ENCODE measurements around the gene BMP7. TPM values are rescaled to one million over a fixed set of nuclear protein-coding genes. Genes with fewer than 3 reads are reported as not detected.

BMP7 gene
- total and polyA plus RNA-seq, 2 of the 13 experiments (the other 11 are each of a cell fraction or from before 2014, with no cell fraction given) = not detected

- no TSS peak for BruUV-seq (replicated peaks)
- peaks cover 16 to 52% of the 10 kb centered on the region in 2 experiments; a peak in 4 of 5 replicates for H3K27me3 ChIP-seq (ENCODE audit: control insufficient read depth in 1 of 2, insufficient read depth in 2 of 2, low read length in 2 of 2)
- H3K9ac ChIP-seq (ENCODE audit: insufficient read depth, low read depth, low read length) = no peak overlapping the region
- H3K4me2 ChIP-seq (ENCODE audit: low read depth, low read length) = no peak overlapping the region
- H3K9me3 ChIP-seq (ENCODE audit: low read length) = no peaks in the 10 kb centered on the region
- H3K79me2 ChIP-seq (ENCODE audit: insufficient read depth, low read length) = no peaks in the 10 kb centered on the region
- H3K27ac ChIP-seq (ENCODE audit: extremely low read length, insufficient read depth, low read length) = no peak overlapping the region
- FAIRE-seq = no peak
- no peak for TF ChIP-seq ZNF800 (CRISPR knock-in tag; IDR thresholded peaks at IDR 0.05)
- ATAC-seq = no peak
- no peaks in the 10 kb centered on the region for H3K36me3 ChIP-seq (replicated peaks in 1 of 2; ENCODE audit: control insufficient read depth in 1 of 2, insufficient read depth in 2 of 2, low read length in 2 of 2)
- WGBS (ENCODE audit: low lambda C conversion rate) = 38% methylated on average over 8 of the region's 8 CpGs
- POLR2A ChIA-PET = no interaction called here
- CTCF ChIA-PET (ENCODE audit: low intra/inter-chr PET ratio, low total read pairs) = no interaction called here
- in situ Hi-C loops (cut with HindIII; ENCODE audit: extremely low pct_ligation_motif_present, low pct_unique_long_range_greater_than_20kb) = no loop called here
- intact Hi-C loops (cut with micrococcal nuclease; ENCODE audit: unreplicated experiment) = no loop called here
- peaks cover 13% of the 10 kb centered on the region for H3K4me1 ChIP-seq (ENCODE audit: insufficient read depth, low read length)
- no peaks in the 10 kb centered on the region; the same call in 1 of the 2 replicates for H4K20me1 ChIP-seq (ENCODE audit: insufficient read depth, low read length)
- no peak for DNase-seq (ENCODE audit: low spot score)
- no peak overlapping the region for H2AFZ ChIP-seq (ENCODE audit: low read length)
- no peak overlapping the region for H3K4me3 ChIP-seq (replicated peaks in 1 of 3; ENCODE audit: insufficient read depth in 1 of 3, low read depth in 2 of 3, low read length in 3 of 3)
These were observed 52.0 kb downstream of the BMP7 start for GRCh38 chr20:57214427-57214826.

DNA sequence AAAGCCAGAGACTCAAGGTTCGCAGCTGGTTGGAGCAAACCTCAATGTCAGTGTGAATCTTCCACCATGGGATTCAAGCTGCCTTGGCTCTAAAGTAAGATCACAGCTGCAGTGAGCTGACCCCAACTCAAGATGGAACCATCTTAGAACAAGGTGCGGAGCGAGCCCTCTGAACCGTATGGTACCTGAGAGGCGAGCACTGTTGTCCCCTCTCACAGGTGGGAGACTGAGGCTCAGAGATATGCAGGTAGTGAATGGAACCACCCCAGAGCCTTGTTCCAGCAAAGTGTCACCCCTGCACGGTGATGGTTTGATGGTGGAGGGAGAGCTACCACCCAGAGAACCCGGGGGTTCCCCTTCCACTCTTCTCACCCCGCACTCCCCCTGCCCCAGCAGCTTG is 52.5 kb downstream of the BMP7 start:
- TF ChIP-seq REPIN1 (CRISPR knock-in tag; IDR thresholded peaks at IDR 0.05; ENCODE audit: borderline replicate concordance, low read depth) (no peak), PAWR (CRISPR knock-in tag; IDR thresholded peaks at IDR 0.05; ENCODE audit: borderline replicate concordance) (no peak), EZH2 (conservative IDR thresholded peaks at IDR 0.05; ENCODE audit: low read depth, low read length) (no peak), ARNT2 (CRISPR knock-in tag; IDR thresholded peaks at IDR 0.05; ENCODE audit: low read depth) (no peak), AHR (CRISPR knock-in tag; IDR thresholded peaks at IDR 0.05) (no peak), ZNF468 (CRISPR knock-in tag; IDR thresholded peaks at IDR 0.05) (no peak), NCOA2 (CRISPR knock-in tag; IDR thresholded peaks at IDR 0.05) (no peak), ZSCAN21 (CRISPR knock-in tag; IDR thresholded peaks at IDR 0.05; ENCODE audit: borderline replicate concordance) (no peak), ZNF350 (CRISPR knock-in tag; IDR thresholded peaks at IDR 0.05; ENCODE audit: borderline replicate concordance, low read depth) (no peak), SP1 (IDR thresholded peaks at IDR 0.05) (no peak), SP1 (CRISPR knock-in tag; IDR thresholded peaks at IDR 0.05) (no peak), WIZ (CRISPR knock-in tag; IDR thresholded peaks at IDR 0.05) (no peak), ESRRA (CRISPR knock-in tag; IDR thresholded peaks at IDR 0.05; ENCODE audit: low read depth) (no peak)
- no peaks in the 10 kb centered on the region for H3K36me3 ChIP-seq (replicated peaks in 1 of 2; ENCODE audit: control insufficient read depth in 1 of 2, insufficient read depth in 2 of 2, low read length in 2 of 2)
- H3K9ac ChIP-seq (ENCODE audit: insufficient read depth, low read depth, low read length) = no peak overlapping the region
- peaks cover 15% of the 10 kb centered on the region for H3K4me1 ChIP-seq (ENCODE audit: insufficient read depth, low read length)
- DNase-seq (ENCODE audit: low spot score) (no peak), FAIRE-seq (no peak), ATAC-seq (no peak)
- H3K4me3 ChIP-seq (replicated peaks in 1 of 3; ENCODE audit: insufficient read depth in 1 of 3, low read depth in 2 of 3, low read length in 3 of 3) = no peak overlapping the region
- peaks cover 16 to 50% of the 10 kb centered on the region in 2 experiments; a peak in 4 of 5 replicates for H3K27me3 ChIP-seq (ENCODE audit: control insufficient read depth in 1 of 2, insufficient read depth in 2 of 2, low read length in 2 of 2)
- in situ Hi-C loops (cut with HindIII; ENCODE audit: extremely low pct_ligation_motif_present, low pct_unique_long_range_greater_than_20kb) = no loop called here
- H3K27ac ChIP-seq (ENCODE audit: extremely low read length, insufficient read depth, low read length) = no peak overlapping the region
- H3K79me2 ChIP-seq (ENCODE audit: insufficient read depth, low read length) = no peaks in the 10 kb centered on the region
- no TSS peak for BruUV-seq (replicated peaks)
- CTCF ChIA-PET (ENCODE audit: low intra/inter-chr PET ratio, low total read pairs) = no interaction called here
- no peak overlapping the region for H3K4me2 ChIP-seq (ENCODE audit: low read depth, low read length)
- intact Hi-C loops (cut with micrococcal nuclease; ENCODE audit: unreplicated experiment) = no loop called here
- no peak overlapping the region for H2AFZ ChIP-seq (ENCODE audit: low read length)
- WGBS (ENCODE audit: low lambda C conversion rate) = 59% methylated on average over 8 of the region's 8 CpGs
- POLR2A ChIA-PET = no interaction called here
- H4K20me1 ChIP-seq (ENCODE audit: insufficient read depth, low read length) = no peaks in the 10 kb centered on the region; the same call in 1 of the 2 replicates
- no peaks in the 10 kb centered on the region for H3K9me3 ChIP-seq (ENCODE audit: low read length)
